ENCODE measurements around the gene SIRT3.
"Not testable (repeated sequence)": the region's sequence is repeated elsewhere in the genome, so short reads cannot be mapped to it uniquely, and the experiment has no call there.

Gene SIRT3

GRCh38 chr11:270451-271318, 34.5 kb upstream of the SIRT3 start:
- FAIRE-seq, result no peak

- FAIRE-seq, result no peak
Observed at GRCh38 chr11:269146-269890, 33.2 kb upstream of the SIRT3 start.

- not testable (repeated sequence) for FAIRE-seq
Observed at GRCh38 chr11:268716-269145, 32.6 kb upstream of the SIRT3 start.

- no peak for FAIRE-seq
Observed at GRCh38 chr11:267491-267994, 31.4 kb upstream of the SIRT3 start.

- no peak for FAIRE-seq
Observed at GRCh38 chr11:266676-267439, 30.7 kb upstream of the SIRT3 start.

GRCh38 chr11:261624-262023, 25.5 kb upstream of the SIRT3 start:
- FAIRE-seq, result no peak

- FAIRE-seq, result no peak
Observed at GRCh38 chr11:259413-259812, 23.3 kb upstream of the SIRT3 start.

- FAIRE-seq, result no peak
Observed at GRCh38 chr11:257766-258493, 21.8 kb upstream of the SIRT3 start.

GRCh38 chr11:256952-257737, 21.0 kb upstream of the SIRT3 start:
- FAIRE-seq, result no peak

GRCh38 chr11:255816-256215, 19.7 kb upstream of the SIRT3 start:
- no peak for FAIRE-seq

- peak; percentile 33 for FAIRE-seq
Observed at GRCh38 chr11:255176-255575, 19.0 kb upstream of the SIRT3 start.

- FAIRE-seq, result no peak
Observed at GRCh38 chr11:253886-254270, 17.7 kb upstream of the SIRT3 start.

- no peak for FAIRE-seq
Observed at GRCh38 chr11:253160-253885, 17.2 kb upstream of the SIRT3 start.

- FAIRE-seq, result no peak
Observed at GRCh38 chr11:252666-253065, 16.5 kb upstream of the SIRT3 start.

GRCh38 chr11:251550-251949, 15.4 kb upstream of the SIRT3 start:
- FAIRE-seq, result no peak

GRCh38 chr11:250740-251299, 14.7 kb upstream of the SIRT3 start:
- FAIRE-seq, result peak; percentile 92

GRCh38 chr11:250274-250673, 14.1 kb upstream of the SIRT3 start:
- FAIRE-seq, result no peak

- no peak for FAIRE-seq
Observed at GRCh38 chr11:249062-249461, 12.9 kb upstream of the SIRT3 start.

- FAIRE-seq, result no peak
Observed at GRCh38 chr11:244376-244775, 8.2 kb upstream of the SIRT3 start.

- no peak for FAIRE-seq
Observed at GRCh38 chr11:241634-242033, 5.5 kb upstream of the SIRT3 start.

- FAIRE-seq, result no peak
Observed at GRCh38 chr11:240315-240714, 4.2 kb upstream of the SIRT3 start.
